HEK293T (cell line): ENCODE results near the gene PRKCE.

ENCODE experiments used
- CTCF ChIA-PET: fragments of 350-600 bp; formaldehyde crosslinking; extraction: SDS; loops from one replicate; lab custom pipeline; 2021; ENCODE audit warnings: antibody characterized with exemption, inconsistent platforms; lab: Yijun Ruan, JAX
- POLR2A ChIA-PET: fragments of 350-600 bp; formaldehyde crosslinking; extraction: SDS; loops from one replicate; lab custom pipeline; 2020; ENCODE audit warnings: antibody characterized with exemption, inconsistent platforms; lab: Yijun Ruan, JAX
- DNase-seq: peaks from one replicate; pipeline ENCODE4 v3.0.0; 2012; ENCODE audit warnings: mixed read lengths; ENCODE audit errors: extremely low spot score
- ARNT ChIP-seq: fragments of 450-650 bp; IDR thresholded peaks from 2 replicates; pipeline ENCODE4 v1.6.1; 2017; ENCODE audit warnings: mild to moderate bottlenecking
- BHLHE40 ChIP-seq: fragments of 450-650 bp; IDR thresholded peaks from 2 replicates; pipeline ENCODE4 v1.6.1; 2016; ENCODE audit warnings: mild to moderate bottlenecking, moderate library complexity, borderline replicate concordance
- CTBP1 ChIP-seq: fragments of 450-650 bp; IDR thresholded peaks from 2 replicates; pipeline ENCODE4 v1.6.1; 2016; ENCODE audit warnings: borderline replicate concordance
- ELF4 ChIP-seq: fragments of 450-650 bp; IDR thresholded peaks from 2 replicates; pipeline ENCODE4 v1.6.1; 2017; ENCODE audit warnings: antibody characterized with exemption
- FOXA1 ChIP-seq: fragments of 450-650 bp; IDR thresholded peaks from 2 replicates; pipeline ENCODE4 v1.6.1; 2016; ENCODE audit warnings: mild to moderate bottlenecking
- FOXK2 ChIP-seq: fragments of 450-650 bp; IDR thresholded peaks from 2 replicates; pipeline ENCODE4 v1.6.1; 2016; ENCODE audit warnings: mild to moderate bottlenecking
- FOXM1 ChIP-seq: fragments of 450-650 bp; IDR thresholded peaks from 2 replicates; pipeline ENCODE4 v1.6.1; 2017; ENCODE audit warnings: mild to moderate bottlenecking, borderline replicate concordance
- HDGF ChIP-seq: fragments of 450-650 bp; IDR thresholded peaks from 2 replicates; pipeline ENCODE4 v1.6.1; 2017; ENCODE audit warnings: antibody characterized with exemption, borderline replicate concordance
- L3MBTL2 ChIP-seq: fragments of 450-650 bp; conservative IDR thresholded peaks from 2 replicates; pipeline ENCODE4 v1.6.1; 2016; ENCODE audit warnings: mild to moderate bottlenecking
- LEF1 ChIP-seq: fragments of 450-650 bp; IDR thresholded peaks from 2 replicates; pipeline ENCODE4 v1.6.1; 2017; ENCODE audit warnings: mild to moderate bottlenecking, borderline replicate concordance
- NFRKB ChIP-seq: fragments of 450-650 bp; IDR thresholded peaks from 2 replicates; pipeline ENCODE4 v1.6.1; 2016; ENCODE audit warnings: mild to moderate bottlenecking, moderate library complexity
- SP1 ChIP-seq: fragments of 450-650 bp; IDR thresholded peaks from 2 replicates; pipeline ENCODE4 v1.6.1; 2017
- SUZ12 ChIP-seq: fragments of 450-650 bp; IDR thresholded peaks from 2 replicates; pipeline ENCODE4 v1.6.1; 2016; ENCODE audit warnings: mild to moderate bottlenecking
- TARDBP ChIP-seq: fragments of 450-650 bp; IDR thresholded peaks from 2 replicates; pipeline ENCODE4 v1.6.1; 2016
- ZNF384 ChIP-seq: fragments of 450-650 bp; IDR thresholded peaks from 2 replicates; pipeline ENCODE4 v1.6.1; 2016
- TF ChIP-seq, protein P1 (sequence below): fragments of 450-650 bp; IDR thresholded peaks from 2 replicates; pipeline ENCODE4 v1.6.1; 2016

PRKCE gene

DNA sequence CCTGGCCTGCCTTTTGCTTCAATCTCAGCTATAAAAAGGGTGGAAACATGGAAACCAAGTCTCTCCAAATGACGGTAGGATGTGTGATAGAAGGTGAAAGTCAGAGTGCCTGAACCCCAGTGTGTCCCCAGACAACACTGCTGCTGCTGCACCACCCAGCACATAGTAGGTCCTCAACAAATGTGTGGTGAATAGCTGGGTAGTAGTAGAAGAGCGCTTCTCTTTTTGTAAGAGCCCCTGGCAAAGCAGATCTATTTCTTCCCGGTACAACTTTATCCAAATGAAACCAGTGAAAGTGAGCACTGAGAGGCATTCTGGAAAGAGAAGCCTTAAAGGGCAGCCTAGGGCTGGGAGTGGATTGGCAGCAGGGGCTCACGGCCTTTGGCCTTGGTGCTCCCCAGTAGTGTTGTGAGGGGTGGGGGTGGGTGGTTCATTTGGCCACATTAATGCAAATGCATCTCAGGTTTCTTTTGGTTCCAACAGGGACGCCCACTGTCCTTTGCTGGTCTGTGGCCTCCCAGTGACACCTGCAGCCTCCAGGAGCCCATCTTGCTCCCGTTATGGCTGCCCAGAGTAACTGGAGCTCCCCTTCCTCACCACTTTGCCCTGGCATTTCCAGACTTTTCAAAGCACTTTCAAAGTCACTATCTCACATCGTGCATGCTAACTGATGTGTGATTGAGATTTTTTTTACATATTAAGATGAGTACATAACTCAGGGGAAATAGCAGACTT lies 341.4 kb downstream of the PRKCE start:
- TF ChIP-seq FOXA1 (no peak), BHLHE40 (no peak), SUZ12 (no peak), CTBP1 (no peak), SP1 (no peak), ELF4 (no peak), HDGF (no peak), TARDBP (no peak), FOXK2 (no peak), LEF1 (no peak), L3MBTL2 (no peak), NFRKB (no peak), ZNF384 (no peak), FOXM1 (no peak), ARNT (no peak)
- TF ChIP-seq, protein P1, sequence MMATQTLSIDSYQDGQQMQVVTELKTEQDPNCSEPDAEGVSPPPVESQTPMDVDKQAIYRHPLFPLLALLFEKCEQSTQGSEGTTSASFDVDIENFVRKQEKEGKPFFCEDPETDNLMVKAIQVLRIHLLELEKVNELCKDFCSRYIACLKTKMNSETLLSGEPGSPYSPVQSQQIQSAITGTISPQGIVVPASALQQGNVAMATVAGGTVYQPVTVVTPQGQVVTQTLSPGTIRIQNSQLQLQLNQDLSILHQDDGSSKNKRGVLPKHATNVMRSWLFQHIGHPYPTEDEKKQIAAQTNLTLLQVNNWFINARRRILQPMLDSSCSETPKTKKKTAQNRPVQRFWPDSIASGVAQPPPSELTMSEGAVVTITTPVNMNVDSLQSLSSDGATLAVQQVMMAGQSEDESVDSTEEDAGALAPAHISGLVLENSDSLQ: no peak
- no peak for DNase-seq
- ChIA-PET POLR2A (no interaction called here), CTCF (interaction anchor here (0.6 to 1.4 kb wide), 7 partner anchors 12 to 645 kb away, joined by 3 to 8 read pairs (median 3); no protein-coding TSS in a partner anchor)

DNA sequence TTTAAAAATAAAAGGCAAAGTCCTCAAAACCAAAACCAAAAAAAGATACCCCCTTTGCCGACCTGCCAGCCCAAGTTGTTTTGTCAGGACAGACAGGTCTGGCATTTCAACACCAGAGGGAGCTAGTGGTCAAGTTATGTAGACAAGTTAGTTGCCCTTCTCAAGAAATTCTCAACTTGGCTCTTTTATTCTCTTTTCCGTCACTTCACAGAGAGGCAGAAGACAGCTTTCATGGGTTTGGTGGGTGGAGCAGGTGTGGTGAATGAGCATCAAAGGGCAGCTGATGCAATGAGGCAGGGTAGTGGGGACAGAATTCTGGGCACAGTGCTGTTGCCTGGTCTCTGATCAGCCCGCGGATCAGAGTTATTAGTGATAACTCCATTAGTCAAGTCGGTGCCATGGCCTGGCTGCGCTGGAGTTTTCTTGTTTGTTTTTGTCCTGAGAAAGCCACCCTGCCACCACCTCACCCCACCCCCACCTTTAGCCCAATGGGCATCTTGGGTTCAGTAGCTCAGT lies 342.1 kb downstream of the PRKCE start:
- TF ChIP-seq ELF4 (no peak), FOXA1 (no peak), FOXK2 (no peak), HDGF (no peak), ARNT (no peak), TARDBP (no peak), SUZ12 (no peak), L3MBTL2 (no peak), NFRKB (no peak)
- TF ChIP-seq, protein P1: no peak
- peak; percentile 68 for DNase-seq
- CTCF ChIA-PET: interaction anchor here (0.6 to 1.4 kb wide), 6 partner anchors 13 to 469 kb away, joined by 3 to 8 read pairs (median 4); no protein-coding TSS in a partner anchor
- POLR2A ChIA-PET: no interaction called here

DNA sequence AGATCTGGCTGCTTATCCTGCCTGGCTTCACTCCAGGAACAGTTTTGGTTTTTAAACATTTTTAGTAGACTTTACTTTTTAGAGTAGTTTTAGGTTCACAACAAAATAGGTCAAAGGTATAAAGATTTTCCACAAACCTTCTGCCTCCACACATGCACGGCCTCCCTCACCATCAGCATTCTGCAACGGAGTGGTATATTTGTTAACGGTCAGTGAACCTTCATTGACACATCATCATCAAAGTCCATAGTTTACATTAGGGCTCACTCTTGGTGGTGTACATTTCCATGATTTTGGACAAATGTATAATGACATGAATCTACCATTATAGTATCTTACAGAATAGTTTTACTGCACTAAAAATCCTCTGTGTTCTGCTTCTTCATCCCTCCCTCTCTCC lies 342.6 kb downstream of the PRKCE start:
- CTCF ChIA-PET: interaction anchor here (0.6 to 1.4 kb wide), 6 partner anchors 13 to 468 kb away, joined by 3 to 8 read pairs (median 4); no protein-coding TSS in a partner anchor
- DNase-seq: no peak
- POLR2A ChIA-PET: no interaction called here
- TF ChIP-seq ZNF384 (no peak), CTBP1 (no peak), FOXK2 (no peak), FOXA1 (no peak), NFRKB (no peak), TARDBP (no peak), ELF4 (no peak), ARNT (no peak), BHLHE40 (no peak)
- TF ChIP-seq, protein P1: no peak

DNA sequence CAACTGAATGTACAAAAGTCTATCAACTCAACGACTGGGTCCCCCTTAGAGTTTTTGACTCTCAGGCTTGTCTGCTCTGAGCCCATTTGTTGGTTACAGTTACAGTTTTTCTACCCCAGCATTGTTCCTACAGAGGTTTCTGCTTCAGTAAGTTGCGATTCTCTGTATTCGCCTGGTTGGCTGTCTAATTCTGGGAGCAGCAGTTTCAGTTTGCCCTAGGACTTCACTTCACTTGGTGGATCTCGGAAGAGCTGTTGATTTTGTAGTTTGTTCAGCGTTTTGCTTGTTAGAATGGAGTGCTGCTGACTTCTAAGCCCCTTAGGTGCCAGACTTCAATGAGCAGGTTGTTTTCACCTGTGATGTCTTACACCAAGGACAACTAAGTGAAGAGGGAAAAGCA lies 349.2 kb downstream of the PRKCE start:
- TF ChIP-seq LEF1: no peak
- ChIA-PET POLR2A (no interaction called here), CTCF (no interaction called here)
- no peak for DNase-seq

DNA sequence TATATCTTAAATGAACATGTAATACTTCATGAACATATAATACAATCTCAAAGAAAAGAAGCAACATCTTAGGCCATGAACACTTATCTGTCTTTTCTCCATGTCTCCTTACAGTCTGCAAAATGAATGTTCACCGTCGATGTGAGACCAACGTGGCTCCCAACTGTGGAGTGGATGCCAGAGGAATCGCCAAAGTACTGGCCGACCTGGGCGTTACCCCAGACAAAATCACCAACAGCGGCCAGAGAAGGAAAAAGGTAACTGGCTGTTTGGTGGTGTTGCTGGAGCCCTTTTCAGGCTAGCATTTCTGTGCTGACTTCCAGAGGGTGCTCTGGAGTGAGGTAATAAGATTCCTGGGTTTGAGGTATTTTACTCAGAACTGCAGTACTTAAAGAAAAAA lies 349.8 kb downstream of the PRKCE start:
- POLR2A ChIA-PET: no interaction called here
- TF ChIP-seq TARDBP: no peak
- TF ChIP-seq FOXA1: no peak
- TF ChIP-seq ZNF384: no peak
- DNase-seq: no peak
- CTCF ChIA-PET: no interaction called here

DNA sequence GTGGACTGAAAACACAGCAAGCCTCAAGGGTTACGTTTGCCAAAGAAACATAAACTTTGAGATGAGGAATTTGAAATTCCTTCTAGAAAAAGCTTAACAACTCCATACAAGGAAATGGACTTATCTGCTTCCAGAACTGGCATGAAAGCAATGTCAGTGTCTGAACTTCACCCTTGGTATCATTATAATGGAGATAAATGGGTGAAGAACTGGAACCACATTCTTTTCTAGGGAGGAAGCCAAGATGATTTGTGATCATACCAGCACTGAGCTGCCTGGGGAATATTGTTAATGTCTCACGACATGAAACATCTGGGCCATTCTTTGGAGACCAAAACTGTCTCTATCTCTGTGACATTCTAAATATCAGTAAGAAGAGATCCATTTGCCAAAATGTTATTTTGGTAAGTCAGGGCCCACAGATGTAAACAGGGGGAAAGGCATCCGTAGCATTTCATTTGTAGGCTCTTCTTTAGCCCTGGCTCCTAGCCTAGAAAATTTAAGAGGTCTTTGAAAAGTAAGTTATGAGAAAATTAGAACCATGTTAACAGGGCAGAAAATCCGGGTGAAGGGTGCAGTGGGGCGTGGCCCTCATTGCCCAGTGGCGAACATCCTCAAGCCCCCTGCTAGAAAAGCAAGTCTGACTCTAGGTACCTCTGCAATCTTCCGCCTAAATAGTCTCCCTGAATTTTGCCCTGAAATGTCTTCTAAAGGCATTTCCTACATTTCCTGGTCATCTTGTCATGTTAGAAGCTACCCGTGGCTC lies 350.4 kb downstream of the PRKCE start:
- CTCF ChIA-PET: no interaction called here
- POLR2A ChIA-PET: no interaction called here
- no peak for DNase-seq
- TF ChIP-seq FOXM1 (no peak), TARDBP (no peak), NFRKB (no peak), ZNF384 (no peak), HDGF (no peak), L3MBTL2 (no peak), CTBP1 (no peak), LEF1 (no peak), BHLHE40 (no peak)
